ENCODE measurements around the gene HDAC4.

HDAC4 gene

GRCh38 chr2:239265681-239266433 lies 135.0 kb downstream of the HDAC4 start:
- DNase-seq (ENCODE audit: low spot score) = no peak

DNA sequence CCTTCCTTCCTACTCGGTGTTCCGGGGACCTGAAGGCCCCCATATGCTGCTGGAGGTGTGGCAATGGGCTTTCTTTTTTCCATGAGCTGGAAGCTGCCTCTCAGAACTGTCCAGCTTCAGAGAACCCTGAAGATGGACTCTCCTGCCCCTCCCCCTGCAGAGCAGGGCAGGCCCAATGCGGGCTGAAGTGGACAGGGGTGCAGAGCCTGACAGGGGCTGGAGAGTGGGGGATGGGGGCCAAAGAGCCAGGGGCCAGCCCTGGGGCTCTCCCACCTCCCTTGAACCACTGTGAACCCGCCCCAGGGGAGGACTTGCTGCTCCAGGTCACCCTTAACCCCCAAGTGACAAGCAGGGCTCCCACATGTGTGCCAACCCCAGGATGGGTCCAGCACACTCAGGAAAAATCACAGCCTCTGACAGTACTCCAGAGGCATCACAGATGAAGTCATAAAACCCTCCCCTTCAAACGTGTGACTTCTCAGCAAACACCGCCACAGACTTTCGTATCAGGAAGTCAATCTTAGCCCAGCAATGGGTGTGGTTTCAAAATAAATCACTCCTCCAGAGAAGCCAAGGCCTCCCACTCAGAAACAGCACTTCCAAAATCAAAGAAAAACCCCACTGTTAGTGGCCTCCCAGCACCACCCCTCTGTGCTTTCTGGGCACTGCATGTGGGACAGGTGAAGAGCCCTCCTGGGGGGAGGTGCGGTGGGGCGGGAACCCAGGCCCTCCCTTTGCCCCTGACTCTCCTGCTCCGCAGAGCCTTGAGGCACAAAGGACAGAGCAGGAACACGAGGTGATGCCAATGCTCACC lies 135.8 kb downstream of the HDAC4 start:
- peak; percentile 66 for DNase-seq (ENCODE audit: low spot score)

GRCh38 chr2:239264492-239264837 lies 136.4 kb downstream of the HDAC4 start:
- DNase-seq (ENCODE audit: low spot score) = no peak

- no peak for DNase-seq (ENCODE audit: low spot score)
Observed at GRCh38 chr2:239263669-239264491, 136.9 kb downstream of the HDAC4 start.

DNA sequence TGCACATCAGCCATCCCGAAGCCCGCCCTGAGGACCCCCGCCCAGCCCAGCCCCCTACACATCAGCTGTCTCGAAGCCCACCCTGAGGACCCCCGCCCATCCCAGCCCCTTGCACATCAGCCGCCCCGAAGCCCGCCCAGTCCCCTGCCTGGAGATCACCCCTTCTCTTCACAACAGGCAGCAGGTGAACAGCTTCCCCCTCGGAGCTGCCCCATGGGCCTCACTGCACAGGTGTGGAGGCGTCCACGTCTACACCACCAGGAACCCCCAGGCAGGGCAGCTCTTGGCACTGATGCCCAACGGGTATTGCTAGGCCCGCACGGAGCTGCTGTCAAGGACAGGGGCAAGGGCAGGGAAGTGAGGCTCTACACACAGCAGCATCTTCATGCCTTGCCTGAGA lies 137.6 kb downstream of the HDAC4 start:
- no peak for DNase-seq (ENCODE audit: low spot score)

- no peak for DNase-seq (ENCODE audit: low spot score)
Observed at GRCh38 chr2:239262484-239263230, 138.2 kb downstream of the HDAC4 start.

GRCh38 chr2:239261796-239262483 lies 138.9 kb downstream of the HDAC4 start:
- no peak for DNase-seq (ENCODE audit: low spot score)

- no peak for DNase-seq (ENCODE audit: low spot score)
Observed at GRCh38 chr2:239261356-239261755, 139.5 kb downstream of the HDAC4 start.

GRCh38 chr2:239260546-239261327 lies 140.1 kb downstream of the HDAC4 start:
- no peak for DNase-seq (ENCODE audit: low spot score)

DNA sequence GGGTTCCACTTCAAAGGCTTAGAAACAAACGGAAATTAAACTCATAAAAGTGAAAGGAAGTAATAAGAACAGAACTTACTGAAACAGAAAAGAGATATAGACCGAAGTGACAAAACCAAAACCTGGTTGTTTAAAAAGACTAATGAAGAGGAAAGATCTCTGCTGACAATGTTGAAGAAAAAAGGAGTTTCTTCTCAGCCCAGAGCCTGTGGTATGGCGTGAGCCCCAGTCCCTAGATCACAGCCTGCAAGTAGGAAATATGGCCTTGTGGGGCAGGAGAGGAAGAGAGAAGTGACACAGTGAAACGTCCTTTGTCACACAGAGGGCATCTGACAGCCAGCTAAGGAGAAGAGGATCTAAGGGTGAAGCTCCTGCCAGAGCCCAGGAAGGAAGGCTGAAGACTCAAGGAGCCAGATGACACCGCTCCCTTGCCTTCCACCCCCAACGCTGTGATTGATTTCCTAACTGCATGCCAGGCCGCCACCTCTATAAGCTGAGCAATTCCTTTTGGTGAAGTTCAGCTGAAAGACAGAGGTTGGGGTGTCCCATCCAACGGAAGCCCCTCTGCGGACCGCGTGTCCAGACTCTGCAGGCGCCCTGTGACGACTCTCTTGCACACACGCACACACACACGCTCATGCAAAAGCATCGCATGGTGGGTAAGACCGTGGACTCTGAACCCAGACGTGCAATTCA lies 141.1 kb downstream of the HDAC4 start:
- no peak for DNase-seq (ENCODE audit: low spot score)

- DNase-seq (ENCODE audit: low spot score) = no peak
Observed at GRCh38 chr2:239259173-239259572, 141.6 kb downstream of the HDAC4 start.

DNA sequence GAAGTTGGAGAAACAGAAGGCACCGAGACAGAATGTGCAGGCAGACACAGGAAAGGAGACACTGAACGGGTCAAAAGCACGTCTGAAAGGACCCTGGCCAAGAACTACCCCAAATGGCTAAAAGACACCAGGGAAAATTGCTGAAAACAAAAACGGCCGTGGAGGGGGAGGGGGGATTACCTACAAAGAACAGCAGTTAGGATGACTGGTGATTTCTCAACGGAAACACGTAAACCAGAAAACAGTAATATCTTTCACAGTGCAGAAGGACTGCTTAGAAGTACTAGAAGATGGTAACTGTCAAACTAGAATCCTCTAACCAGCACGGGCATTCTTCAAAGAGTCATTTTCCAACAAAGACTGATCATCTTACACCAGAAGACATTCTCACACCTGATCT lies 142.6 kb downstream of the HDAC4 start:
- DNase-seq (ENCODE audit: low spot score) = no peak

- peak; percentile 80 for DNase-seq (ENCODE audit: low spot score)
Observed at GRCh38 chr2:239257511-239257937, 143.3 kb downstream of the HDAC4 start.

DNA sequence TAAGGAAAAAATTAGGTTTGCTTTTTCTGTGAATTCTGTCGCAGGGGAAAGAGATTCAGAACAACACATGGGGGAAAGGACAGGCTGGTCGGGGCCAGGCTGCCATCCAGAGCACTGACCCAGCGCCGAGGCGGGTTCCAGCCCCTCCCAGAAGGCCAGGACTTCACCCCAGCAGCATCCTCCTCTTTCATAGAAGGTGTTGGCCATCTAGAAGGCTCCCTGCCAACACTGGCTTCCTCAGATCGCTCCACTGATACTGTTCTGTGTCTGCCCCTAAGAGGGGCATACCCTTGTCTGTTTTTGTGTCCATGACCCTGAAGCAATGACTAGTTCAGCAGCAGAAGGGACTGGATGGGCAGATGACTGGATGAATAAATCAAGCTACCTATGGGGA lies 144.5 kb downstream of the HDAC4 start:
- DNase-seq (ENCODE audit: low spot score) = no peak

DNA sequence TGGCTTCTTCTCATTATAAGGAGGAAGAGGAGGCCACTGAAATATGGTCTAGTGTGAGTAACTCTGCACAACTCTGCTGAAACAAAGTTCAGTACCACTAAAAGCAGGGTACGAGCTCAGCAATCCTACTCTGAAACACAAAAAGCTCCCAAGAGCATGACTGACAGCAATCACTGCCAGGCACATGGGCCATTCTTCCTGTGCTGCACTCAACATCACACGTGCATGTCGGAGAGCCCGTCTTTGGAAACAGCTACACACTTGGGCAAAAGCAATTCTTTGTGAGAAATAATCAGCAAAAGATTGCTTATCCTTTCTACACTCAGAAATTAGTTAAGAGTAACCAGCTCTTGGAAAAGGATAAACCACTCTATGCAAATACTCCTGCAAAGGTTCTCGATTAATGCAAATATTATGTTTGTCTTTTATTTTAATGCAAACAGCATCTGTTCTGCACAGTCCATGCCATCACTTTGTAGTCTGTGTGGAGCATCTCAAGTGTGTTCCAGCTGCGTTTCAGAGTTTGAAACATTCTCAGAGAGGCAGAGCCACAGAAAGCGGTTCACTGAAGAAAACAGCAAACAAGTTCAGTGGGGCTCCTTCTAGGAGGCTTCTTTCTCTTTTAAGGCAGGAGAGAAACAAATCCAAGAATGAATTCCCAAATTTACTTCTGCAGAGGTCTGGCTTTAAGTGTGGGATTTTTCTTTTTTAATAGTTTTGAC lies 145.0 kb downstream of the HDAC4 start:
- DNase-seq (ENCODE audit: low spot score) = no peak

- no peak for DNase-seq (ENCODE audit: low spot score)
Observed at GRCh38 chr2:239255218-239255617, 145.6 kb downstream of the HDAC4 start.

GRCh38 chr2:239253701-239254436 lies 147.0 kb downstream of the HDAC4 start:
- no peak for DNase-seq (ENCODE audit: low spot score)

DNA sequence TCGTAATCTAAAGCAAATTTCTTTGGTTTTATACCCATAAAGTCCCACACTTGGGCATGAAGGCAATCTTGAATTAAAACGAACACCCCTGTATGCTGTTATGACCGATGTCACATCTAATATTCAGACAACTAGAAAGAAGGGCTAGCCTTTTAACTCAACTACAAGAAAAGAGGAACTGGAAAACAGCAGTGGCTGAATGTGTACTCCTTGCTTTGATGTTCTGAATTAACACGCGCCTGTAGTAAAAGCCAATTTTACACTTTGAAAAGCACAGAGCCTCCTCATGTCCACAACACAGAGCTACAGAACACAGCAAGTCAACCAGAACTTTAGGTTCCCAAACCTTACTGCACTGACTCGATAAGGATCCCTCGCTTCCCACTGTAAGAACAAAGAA lies 147.6 kb downstream of the HDAC4 start:
- DNase-seq (ENCODE audit: low spot score) = no peak
